ENCODE measurements around the gene POTEH.
"Not testable (repeated sequence)": the region's sequence is repeated elsewhere in the genome, so short reads cannot be mapped to it uniquely, and the experiment has no call there.

Gene POTEH

GRCh38 chr22:15689749-15690125 lies at the start of gene POTEH:
Gene POTEH (plus strand): TSS chr22:15690026. CDS start chr22:15690078, 52 bp downstream.
- not testable (repeated sequence) for H3K27ac ChIP-seq; DNase-seq (ENCODE audit: low read depth, low spot score); H3K9me3 ChIP-seq (ENCODE audit: low read depth, low read length); H3K9ac ChIP-seq (ENCODE audit: insufficient read length); H3K4me3 ChIP-seq; H3K36me3 ChIP-seq (ENCODE audit: insufficient read depth, low read length)

GRCh38 chr22:15642288-15642861 lies 47.5 kb upstream of the POTEH start:
- not testable (repeated sequence) for H3K27ac ChIP-seq; H3K9me3 ChIP-seq (ENCODE audit: low read depth, low read length); H3K4me3 ChIP-seq; DNase-seq (ENCODE audit: low read depth, low spot score); H3K36me3 ChIP-seq (ENCODE audit: insufficient read depth, low read length); H3K9ac ChIP-seq (ENCODE audit: insufficient read length)

GRCh38 chr22:15651954-15652353 lies 37.9 kb upstream of the POTEH start:
- H3K9me3 ChIP-seq (ENCODE audit: low read depth, low read length); DNase-seq (ENCODE audit: low read depth, low spot score); H3K9ac ChIP-seq (ENCODE audit: insufficient read length): not testable (repeated sequence)

GRCh38 chr22:15652738-15653137 lies 37.1 kb upstream of the POTEH start:
- H3K9me3 ChIP-seq (ENCODE audit: low read depth, low read length); H3K4me3 ChIP-seq; H3K9ac ChIP-seq (ENCODE audit: insufficient read length); H3K36me3 ChIP-seq (ENCODE audit: insufficient read depth, low read length); DNase-seq (ENCODE audit: low read depth, low spot score); H3K27ac ChIP-seq: not testable (repeated sequence)

More at GRCh38 chr22:15651954-15652353, 37.9 kb upstream of the POTEH start:
- H3K4me3 ChIP-seq; H3K36me3 ChIP-seq (ENCODE audit: insufficient read depth, low read length); H3K27ac ChIP-seq: not testable (repeated sequence)

DNA sequence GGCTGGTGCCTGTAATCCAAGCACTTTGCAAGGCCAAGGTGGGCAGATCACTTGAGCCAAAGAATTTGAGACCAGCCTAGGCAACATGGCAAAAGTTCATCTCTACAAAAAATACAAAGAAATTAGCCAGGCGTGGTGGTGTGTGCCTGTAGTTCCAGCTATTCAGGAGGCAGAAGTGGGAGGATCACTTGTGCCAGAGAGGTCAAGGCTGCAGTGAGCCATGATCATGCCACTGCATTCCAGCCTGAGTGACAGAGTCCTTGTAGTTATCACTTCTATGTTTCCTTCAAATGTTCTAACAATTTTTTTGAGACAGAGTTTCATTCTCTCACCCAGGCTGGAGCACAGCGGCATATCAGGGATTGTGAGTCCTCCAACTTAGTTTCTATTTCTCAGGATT lies 36.6 kb upstream of the POTEH start:
- not testable (repeated sequence) for H3K36me3 ChIP-seq (ENCODE audit: insufficient read depth, low read length); H3K9ac ChIP-seq (ENCODE audit: insufficient read length); H3K27ac ChIP-seq; H3K4me3 ChIP-seq; H3K9me3 ChIP-seq (ENCODE audit: low read depth, low read length); DNase-seq (ENCODE audit: low read depth, low spot score)

GRCh38 chr22:15661102-15661501 lies 28.7 kb upstream of the POTEH start:
- not testable (repeated sequence) for H3K9me3 ChIP-seq (ENCODE audit: low read depth, low read length); H3K36me3 ChIP-seq (ENCODE audit: insufficient read depth, low read length)

GRCh38 chr22:15664682-15665081 lies 25.1 kb upstream of the POTEH start:
- H3K4me3 ChIP-seq; H3K9me3 ChIP-seq (ENCODE audit: low read depth, low read length); H3K9ac ChIP-seq (ENCODE audit: insufficient read length); H3K36me3 ChIP-seq (ENCODE audit: insufficient read depth, low read length); DNase-seq (ENCODE audit: low read depth, low spot score); H3K27ac ChIP-seq: not testable (repeated sequence)

More at GRCh38 chr22:15661102-15661501, 28.7 kb upstream of the POTEH start:
- not testable (repeated sequence) for H3K27ac ChIP-seq; H3K4me3 ChIP-seq; DNase-seq (ENCODE audit: low read depth, low spot score); H3K9ac ChIP-seq (ENCODE audit: insufficient read length)

- DNase-seq (ENCODE audit: low read depth, low spot score); H3K9ac ChIP-seq (ENCODE audit: insufficient read length); H3K36me3 ChIP-seq (ENCODE audit: insufficient read depth, low read length); H3K4me3 ChIP-seq; H3K9me3 ChIP-seq (ENCODE audit: low read depth, low read length); H3K27ac ChIP-seq: not testable (repeated sequence)
Measured at GRCh38 chr22:15665478-15665877, 24.3 kb upstream of the POTEH start.

GRCh38 chr22:15669430-15669829 lies 20.4 kb upstream of the POTEH start:
- not testable (repeated sequence) for H3K36me3 ChIP-seq (ENCODE audit: insufficient read depth, low read length); DNase-seq (ENCODE audit: low read depth, low spot score)

DNA sequence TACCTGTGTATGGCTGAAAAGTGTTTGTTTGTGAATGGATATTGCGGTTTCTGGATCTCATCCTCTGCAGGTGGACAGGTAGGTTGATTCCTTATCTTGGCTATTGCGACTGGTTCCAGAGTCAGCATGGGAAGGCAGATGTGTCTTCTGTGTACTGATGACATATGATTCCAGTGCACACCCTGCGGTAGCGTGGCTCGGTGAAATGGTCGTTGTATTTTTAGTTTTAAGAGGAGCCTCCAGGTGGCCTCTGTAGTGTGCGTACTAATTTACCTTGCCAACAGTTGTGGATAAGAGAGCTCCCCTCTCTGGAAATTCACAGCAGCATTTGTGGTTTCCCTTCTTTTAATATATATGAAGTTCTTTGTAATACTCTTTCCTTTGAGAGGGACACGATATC lies 10.1 kb upstream of the POTEH start:
- DNase-seq (ENCODE audit: low read depth, low spot score); H3K4me3 ChIP-seq; H3K9ac ChIP-seq (ENCODE audit: insufficient read length); H3K27ac ChIP-seq; H3K9me3 ChIP-seq (ENCODE audit: low read depth, low read length); H3K36me3 ChIP-seq (ENCODE audit: insufficient read depth, low read length): not testable (repeated sequence)

More at GRCh38 chr22:15669430-15669829, 20.4 kb upstream of the POTEH start:
- not testable (repeated sequence) for H3K4me3 ChIP-seq; H3K9ac ChIP-seq (ENCODE audit: insufficient read length); H3K27ac ChIP-seq; H3K9me3 ChIP-seq (ENCODE audit: low read depth, low read length)

GRCh38 chr22:15684115-15684514 lies 5.7 kb upstream of the POTEH start:
- not testable (repeated sequence) for H3K27ac ChIP-seq; H3K36me3 ChIP-seq (ENCODE audit: insufficient read depth, low read length); H3K9ac ChIP-seq (ENCODE audit: insufficient read length); H3K4me3 ChIP-seq; DNase-seq (ENCODE audit: low read depth, low spot score); H3K9me3 ChIP-seq (ENCODE audit: low read depth, low read length)

- not testable (repeated sequence) for H3K27ac ChIP-seq; H3K9ac ChIP-seq (ENCODE audit: insufficient read length); H3K36me3 ChIP-seq (ENCODE audit: insufficient read depth, low read length); DNase-seq (ENCODE audit: low read depth, low spot score); H3K9me3 ChIP-seq (ENCODE audit: low read depth, low read length); H3K4me3 ChIP-seq
Measured at GRCh38 chr22:15684695-15685094, 5.1 kb upstream of the POTEH start.

GRCh38 chr22:15685641-15686040 lies 4.2 kb upstream of the POTEH start:
- not testable (repeated sequence) for DNase-seq (ENCODE audit: low read depth, low spot score); H3K27ac ChIP-seq; H3K36me3 ChIP-seq (ENCODE audit: insufficient read depth, low read length); H3K9ac ChIP-seq (ENCODE audit: insufficient read length); H3K4me3 ChIP-seq; H3K9me3 ChIP-seq (ENCODE audit: low read depth, low read length)

GRCh38 chr22:15687086-15687485 lies 2.7 kb upstream of the POTEH start:
- H3K27ac ChIP-seq; H3K9ac ChIP-seq (ENCODE audit: insufficient read length); H3K36me3 ChIP-seq (ENCODE audit: insufficient read depth, low read length); DNase-seq (ENCODE audit: low read depth, low spot score); H3K4me3 ChIP-seq; H3K9me3 ChIP-seq (ENCODE audit: low read depth, low read length): not testable (repeated sequence)

- H3K4me3 ChIP-seq; H3K27ac ChIP-seq; H3K9me3 ChIP-seq (ENCODE audit: low read depth, low read length); H3K9ac ChIP-seq (ENCODE audit: insufficient read length); DNase-seq (ENCODE audit: low read depth, low spot score); H3K36me3 ChIP-seq (ENCODE audit: insufficient read depth, low read length): not testable (repeated sequence)
Measured at GRCh38 chr22:15687676-15688075, 2.1 kb upstream of the POTEH start.

Measured in SK-N-MC (cell line).